OCI-LY3 (cell line): ENCODE measurements around the gene TNS1.

ENCODE experiments used
- CTCF ChIP-seq: fragments of 200-600, 300-600 bp; sonication (generic); IDR thresholded peaks from 2 replicates; pipeline ENCODE4 v1.5.1; 2014; ENCODE audit warnings: antibody characterized with exemption, low read length, low read depth
- EZH2phosphoT487 ChIP-seq: fragments of 200-600 bp; shearing (Covaris generic); IDR thresholded peaks from 2 replicates; pipeline ENCODE4 v1.6.1; 2018; ENCODE audit warnings: antibody characterized with exemption, mixed run types, low read depth

- no peak for TF ChIP-seq CTCF
- TF ChIP-seq EZH2phosphoT487, result no peak
Measured at GRCh38 chr2:218015586-218016521, 13.1 kb upstream of the TNS1 start.
